ENCODE measurements around the gene NRXN3.

DNA sequence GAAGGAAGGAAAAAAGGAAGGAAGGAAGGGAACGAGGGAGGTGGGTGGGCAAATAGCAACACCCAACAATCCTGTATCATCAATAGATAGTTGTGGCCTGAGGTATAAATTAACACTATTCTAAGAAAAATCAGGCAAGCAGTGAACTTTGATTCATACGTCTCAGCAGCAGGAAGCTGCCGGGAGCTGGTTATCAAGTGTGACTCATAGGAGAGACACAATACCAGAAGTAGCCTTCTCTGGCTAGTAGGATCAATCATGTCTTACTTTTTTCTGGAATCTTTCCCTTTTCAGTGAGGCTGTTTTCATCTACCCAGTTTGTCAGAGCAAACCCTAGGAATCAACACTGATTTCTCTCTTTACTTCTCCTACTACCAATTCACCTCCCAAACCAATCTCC lies 780.5 kb downstream of the NRXN3 start:
- TF ChIP-seq, protein P1, sequence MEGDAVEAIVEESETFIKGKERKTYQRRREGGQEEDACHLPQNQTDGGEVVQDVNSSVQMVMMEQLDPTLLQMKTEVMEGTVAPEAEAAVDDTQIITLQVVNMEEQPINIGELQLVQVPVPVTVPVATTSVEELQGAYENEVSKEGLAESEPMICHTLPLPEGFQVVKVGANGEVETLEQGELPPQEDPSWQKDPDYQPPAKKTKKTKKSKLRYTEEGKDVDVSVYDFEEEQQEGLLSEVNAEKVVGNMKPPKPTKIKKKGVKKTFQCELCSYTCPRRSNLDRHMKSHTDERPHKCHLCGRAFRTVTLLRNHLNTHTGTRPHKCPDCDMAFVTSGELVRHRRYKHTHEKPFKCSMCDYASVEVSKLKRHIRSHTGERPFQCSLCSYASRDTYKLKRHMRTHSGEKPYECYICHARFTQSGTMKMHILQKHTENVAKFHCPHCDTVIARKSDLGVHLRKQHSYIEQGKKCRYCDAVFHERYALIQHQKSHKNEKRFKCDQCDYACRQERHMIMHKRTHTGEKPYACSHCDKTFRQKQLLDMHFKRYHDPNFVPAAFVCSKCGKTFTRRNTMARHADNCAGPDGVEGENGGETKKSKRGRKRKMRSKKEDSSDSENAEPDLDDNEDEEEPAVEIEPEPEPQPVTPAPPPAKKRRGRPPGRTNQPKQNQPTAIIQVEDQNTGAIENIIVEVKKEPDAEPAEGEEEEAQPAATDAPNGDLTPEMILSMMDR (IDR thresholded peaks at IDR 0.05): no peak
- no peak for TF ChIP-seq POLR2A (IDR thresholded peaks at IDR 0.05)

All from heart left ventricle (tissue), 13 donors.